ENCODE data around the gene TMTC1. TPM values are rescaled to one million over a fixed set of nuclear protein-coding genes. Genes with fewer than 3 reads are reported as not detected.

TMTC1 gene
- total RNA-seq, 4 donors from 2014 or later: 84.0 to 177 (median 105) TPM

- Histone ChIP-seq H3K9me3 (no peaks in the 10 kb centered on the region), H3K36me3 (peaks cover 0 to 86% (median 51%) of the 10 kb centered on the region in 4 donors), H3K4me1 (peaks cover 0 to 25% (median 6%) of the 10 kb centered on the region in 4 donors), H3K4me3 (no peak overlapping the region), H3K27me3 (no peaks in the 10 kb centered on the region), H3K27ac (replicated peaks in 1 of 4) (no peak overlapping the region)
- DNase-seq (ENCODE audit: extremely low spot score): no peak
- TF ChIP-seq, protein P1, sequence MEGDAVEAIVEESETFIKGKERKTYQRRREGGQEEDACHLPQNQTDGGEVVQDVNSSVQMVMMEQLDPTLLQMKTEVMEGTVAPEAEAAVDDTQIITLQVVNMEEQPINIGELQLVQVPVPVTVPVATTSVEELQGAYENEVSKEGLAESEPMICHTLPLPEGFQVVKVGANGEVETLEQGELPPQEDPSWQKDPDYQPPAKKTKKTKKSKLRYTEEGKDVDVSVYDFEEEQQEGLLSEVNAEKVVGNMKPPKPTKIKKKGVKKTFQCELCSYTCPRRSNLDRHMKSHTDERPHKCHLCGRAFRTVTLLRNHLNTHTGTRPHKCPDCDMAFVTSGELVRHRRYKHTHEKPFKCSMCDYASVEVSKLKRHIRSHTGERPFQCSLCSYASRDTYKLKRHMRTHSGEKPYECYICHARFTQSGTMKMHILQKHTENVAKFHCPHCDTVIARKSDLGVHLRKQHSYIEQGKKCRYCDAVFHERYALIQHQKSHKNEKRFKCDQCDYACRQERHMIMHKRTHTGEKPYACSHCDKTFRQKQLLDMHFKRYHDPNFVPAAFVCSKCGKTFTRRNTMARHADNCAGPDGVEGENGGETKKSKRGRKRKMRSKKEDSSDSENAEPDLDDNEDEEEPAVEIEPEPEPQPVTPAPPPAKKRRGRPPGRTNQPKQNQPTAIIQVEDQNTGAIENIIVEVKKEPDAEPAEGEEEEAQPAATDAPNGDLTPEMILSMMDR (IDR thresholded peaks at IDR 0.05): no peak
- no peak for TF ChIP-seq EP300 (IDR thresholded peaks at IDR 0.05)
- intact Hi-C loops (cut with DNase I): no loop called here
- WGBS: 92% methylated on average over 5 of the region's 6 CpGs
Measured at GRCh38 chr12:29751676-29752075, 32.1 kb downstream of the TMTC1 start.

DNA sequence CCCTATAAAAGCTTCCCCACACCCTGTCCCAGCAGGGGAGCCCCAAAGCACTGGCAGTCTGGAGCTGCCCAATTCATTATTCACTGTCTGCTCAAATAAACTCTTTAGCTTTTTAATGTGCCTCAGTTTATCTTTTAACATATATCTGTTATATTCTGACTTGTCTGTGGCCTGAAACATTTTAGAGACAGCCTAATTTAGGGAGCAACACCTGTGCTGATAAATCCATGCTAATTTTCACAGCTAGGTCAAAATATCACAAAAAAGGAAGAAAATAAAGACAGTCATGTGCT, 32.9 kb downstream of the TMTC1 start:
- no peaks in the 10 kb centered on the region for H3K9me3 ChIP-seq
- no peaks in the 10 kb centered on the region for H3K27me3 ChIP-seq
- H3K27ac ChIP-seq (replicated peaks in 1 of 4): no peak overlapping the region
- H3K36me3 ChIP-seq: peaks cover 0 to 79% (median 51%) of the 10 kb centered on the region in 4 donors
- DNase-seq (ENCODE audit: extremely low spot score): no peak
- H3K4me3 ChIP-seq: no peak overlapping the region
- intact Hi-C loops (cut with DNase I): no loop called here
- peaks cover 0 to 25% (median 6%) of the 10 kb centered on the region in 4 donors for H3K4me1 ChIP-seq
- no peak for TF ChIP-seq EP300 (IDR thresholded peaks at IDR 0.05)
- TF ChIP-seq, protein P1 (IDR thresholded peaks at IDR 0.05): no peak

DNA sequence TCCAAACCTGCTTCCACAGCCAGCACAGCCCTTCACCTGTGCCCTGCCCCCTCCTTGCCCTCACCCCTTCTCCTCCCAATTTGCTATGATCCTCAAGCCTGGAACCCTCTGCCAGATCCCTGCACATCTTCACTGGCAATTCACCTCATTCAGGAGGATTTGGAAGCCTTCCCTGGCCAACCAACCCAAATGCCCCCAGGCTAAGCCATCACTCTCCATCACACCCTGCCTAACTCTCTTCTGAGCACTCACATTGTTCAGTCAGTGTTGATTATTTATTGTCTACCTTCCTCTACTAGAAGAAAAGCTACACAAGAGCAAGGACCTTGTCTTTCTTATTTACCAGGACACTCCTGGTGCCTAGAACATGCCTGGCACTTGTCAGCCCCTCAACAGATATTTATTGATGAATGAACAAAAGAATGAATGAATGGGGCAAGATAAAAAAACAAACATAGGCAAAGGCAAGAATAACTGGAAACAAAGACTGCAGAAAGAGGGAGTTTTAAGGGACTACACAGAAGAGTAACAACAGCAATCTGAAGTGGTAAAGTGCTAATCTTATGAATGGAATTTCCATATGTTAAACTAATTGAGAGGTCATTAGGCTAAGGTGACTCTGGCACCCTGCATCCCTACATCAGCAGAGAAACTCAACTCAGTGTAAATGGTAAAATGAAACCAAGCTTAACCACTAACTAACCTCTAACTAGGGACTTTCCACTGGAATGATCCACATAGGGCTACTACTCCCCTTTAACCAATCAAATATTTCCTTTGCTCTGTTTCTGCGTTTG, 33.4 kb downstream of the TMTC1 start:
- no peaks in the 10 kb centered on the region for H3K9me3 ChIP-seq
- intact Hi-C loops (cut with DNase I): no loop called here
- TF ChIP-seq POLR2AphosphoS5 (IDR thresholded peaks at IDR 0.05) (no peak), EP300 (IDR thresholded peaks at IDR 0.05) (no peak), POLR2A (IDR thresholded peaks at IDR 0.05; ENCODE audit: low read depth) (no peak)
- TF ChIP-seq, protein P1 (IDR thresholded peaks at IDR 0.05): no peak
- DNase-seq (ENCODE audit: extremely low spot score): no peak
- H3K27ac ChIP-seq (replicated peaks in 1 of 4): no peak overlapping the region
- WGBS: 86% methylated on average over 1 of the region's 1 CpG
- no peaks in the 10 kb centered on the region for H3K27me3 ChIP-seq
- H3K36me3 ChIP-seq: peaks cover 0 to 75% (median 49%) of the 10 kb centered on the region in 4 donors
- peaks cover 0 to 25% (median 6%) of the 10 kb centered on the region in 4 donors for H3K4me1 ChIP-seq
- H3K4me3 ChIP-seq: no peak overlapping the region

- Histone ChIP-seq H3K27ac (replicated peaks in 1 of 4) (no peak overlapping the region), H3K36me3 (peaks cover 0 to 35% (median 8%) of the 10 kb centered on the region in 4 donors), H3K27me3 (no peaks in the 10 kb centered on the region), H3K4me1 (peaks cover 18 to 45% (median 21%) of the 10 kb centered on the region in 4 donors), H3K4me3 (no peak overlapping the region), H3K9me3 (no peaks in the 10 kb centered on the region)
- intact Hi-C loops (cut with DNase I): no loop called here
- DNase-seq (ENCODE audit: extremely low spot score): no peak
- no peak for TF ChIP-seq POLR2A (IDR thresholded peaks at IDR 0.05; ENCODE audit: low read depth)
- no peak for TF ChIP-seq POLR2AphosphoS5 (IDR thresholded peaks at IDR 0.05)
- no peak for TF ChIP-seq EP300 (IDR thresholded peaks at IDR 0.05)
- TF ChIP-seq, protein P1 (IDR thresholded peaks at IDR 0.05): no peak
- 0% methylated on average over 1 of the region's 1 CpG for WGBS
Measured at GRCh38 chr12:29744365-29744764, 39.4 kb downstream of the TMTC1 start.

- H3K27me3 ChIP-seq: no peaks in the 10 kb centered on the region
- peaks cover 0 to 30% (median 5%) of the 10 kb centered on the region in 4 donors for H3K36me3 ChIP-seq
- peaks cover 18 to 50% (median 26%) of the 10 kb centered on the region in 4 donors for H3K4me1 ChIP-seq
- H3K9me3 ChIP-seq: no peaks in the 10 kb centered on the region
- 70% methylated on average over 3 of the region's 3 CpGs for WGBS
- DNase-seq (ENCODE audit: extremely low spot score): no peak
- TF ChIP-seq EP300 (IDR thresholded peaks at IDR 0.05): no peak
- TF ChIP-seq, protein P1 (IDR thresholded peaks at IDR 0.05): no peak
- TF ChIP-seq POLR2AphosphoS5 (IDR thresholded peaks at IDR 0.05): no peak
- TF ChIP-seq POLR2A (IDR thresholded peaks at IDR 0.05; ENCODE audit: low read depth): no peak
- no peak overlapping the region for H3K4me3 ChIP-seq
- intact Hi-C loops (cut with DNase I): no loop called here
- H3K27ac ChIP-seq (replicated peaks in 1 of 4): no peak overlapping the region
Measured at GRCh38 chr12:29743801-29744200, 39.9 kb downstream of the TMTC1 start.
